SKM-1 (cell line): Measurements from ENCODE around the gene UMODL1.

ENCODE experiments used
- DNase-seq: peaks from one replicate; lab custom pipeline; 2025; ENCODE audit not compliant: unreplicated experiment; lab: John Stamatoyannopoulos, UW

UMODL1 gene

GRCh38 chr21:42079939-42080787 is 9.0 kb downstream of the UMODL1 start:
- no peak for DNase-seq

GRCh38 chr21:42080788-42081083 is 9.6 kb downstream of the UMODL1 start:
- no peak for DNase-seq

DNA sequence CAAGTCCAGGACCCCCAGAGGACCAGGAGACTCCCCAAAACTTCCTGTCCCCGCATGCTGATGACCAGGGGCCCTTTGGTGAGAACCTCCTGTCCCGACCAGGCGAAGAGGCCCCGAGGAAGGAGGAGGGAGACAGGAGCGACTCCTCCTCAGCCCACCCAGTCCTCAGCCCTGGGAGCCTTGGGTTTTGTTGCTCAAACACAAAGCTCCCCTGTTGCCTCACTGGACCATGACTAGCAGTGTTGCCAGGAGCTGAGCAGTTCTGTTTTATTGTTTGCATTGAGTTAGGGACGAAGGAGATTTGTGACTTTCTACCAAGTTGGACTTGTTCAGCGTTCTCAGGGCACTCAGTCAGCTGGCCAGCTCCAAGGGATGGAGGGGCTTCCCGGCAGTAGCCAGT is 10.0 kb downstream of the UMODL1 start:
- no peak for DNase-seq

- DNase-seq, result no peak
Observed at GRCh38 chr21:42081931-42082381, 10.8 kb downstream of the UMODL1 start.

DNA sequence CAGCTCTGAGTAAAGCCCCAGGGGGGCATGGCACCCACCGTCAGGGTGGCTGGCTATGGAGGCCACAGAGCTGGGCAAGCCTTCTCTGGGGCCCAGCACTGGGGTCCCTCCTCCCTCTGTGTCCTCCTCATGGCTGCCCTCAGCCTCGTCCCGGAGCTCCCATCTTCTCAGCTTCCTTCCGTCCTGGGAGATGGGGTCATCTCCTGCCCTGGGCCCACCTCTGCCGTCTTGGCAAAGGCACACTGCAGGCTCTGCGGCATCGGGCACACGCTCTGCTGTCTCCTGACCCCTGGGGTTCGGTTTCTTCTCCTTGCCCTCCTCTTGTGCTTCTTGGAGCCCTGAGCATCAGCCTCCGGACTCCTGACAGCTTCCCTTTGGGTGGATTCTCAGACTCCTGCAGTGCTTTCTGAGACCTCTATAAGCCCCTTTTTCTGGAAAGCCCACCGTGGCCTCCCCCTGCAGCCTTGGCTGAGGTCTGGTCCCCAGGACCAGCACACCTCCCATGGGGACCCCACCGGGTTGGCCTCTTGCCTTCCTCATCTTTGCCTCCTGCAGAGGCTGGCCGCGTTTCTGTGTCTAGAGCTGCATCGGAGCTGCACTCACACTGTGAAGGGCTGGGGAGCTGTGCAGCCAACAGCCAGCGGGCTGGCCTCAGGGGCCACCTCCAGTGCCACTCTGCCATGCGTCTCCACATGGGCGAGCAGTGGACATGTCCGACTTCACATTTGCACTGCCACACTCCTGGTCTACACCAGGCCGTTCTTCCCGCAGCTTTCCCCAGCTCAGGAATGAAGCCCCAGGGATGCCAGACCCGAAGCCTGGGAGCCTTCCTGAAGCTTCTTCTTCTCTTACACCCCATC is 11.6 kb downstream of the UMODL1 start:
- DNase-seq, result no peak

DNA sequence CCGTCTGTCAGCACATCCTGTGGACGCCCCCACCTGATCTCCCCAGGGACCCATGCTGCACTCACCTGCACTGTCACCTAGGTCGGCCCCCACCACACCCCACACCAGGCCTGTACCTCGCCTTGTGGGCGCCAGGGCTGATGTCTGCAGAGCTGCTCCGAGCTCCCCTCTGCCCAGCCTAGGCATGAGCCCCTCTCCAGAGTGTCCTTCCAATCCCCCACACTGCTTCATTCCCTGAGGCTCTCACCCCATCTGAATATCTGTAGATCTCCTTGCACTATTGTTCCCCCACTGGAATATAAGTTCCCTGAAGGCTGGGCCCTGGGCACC is 12.2 kb downstream of the UMODL1 start:
- no peak for DNase-seq

GRCh38 chr21:42084079-42084478 is 13.0 kb downstream of the UMODL1 start:
- DNase-seq, result no peak

DNA sequence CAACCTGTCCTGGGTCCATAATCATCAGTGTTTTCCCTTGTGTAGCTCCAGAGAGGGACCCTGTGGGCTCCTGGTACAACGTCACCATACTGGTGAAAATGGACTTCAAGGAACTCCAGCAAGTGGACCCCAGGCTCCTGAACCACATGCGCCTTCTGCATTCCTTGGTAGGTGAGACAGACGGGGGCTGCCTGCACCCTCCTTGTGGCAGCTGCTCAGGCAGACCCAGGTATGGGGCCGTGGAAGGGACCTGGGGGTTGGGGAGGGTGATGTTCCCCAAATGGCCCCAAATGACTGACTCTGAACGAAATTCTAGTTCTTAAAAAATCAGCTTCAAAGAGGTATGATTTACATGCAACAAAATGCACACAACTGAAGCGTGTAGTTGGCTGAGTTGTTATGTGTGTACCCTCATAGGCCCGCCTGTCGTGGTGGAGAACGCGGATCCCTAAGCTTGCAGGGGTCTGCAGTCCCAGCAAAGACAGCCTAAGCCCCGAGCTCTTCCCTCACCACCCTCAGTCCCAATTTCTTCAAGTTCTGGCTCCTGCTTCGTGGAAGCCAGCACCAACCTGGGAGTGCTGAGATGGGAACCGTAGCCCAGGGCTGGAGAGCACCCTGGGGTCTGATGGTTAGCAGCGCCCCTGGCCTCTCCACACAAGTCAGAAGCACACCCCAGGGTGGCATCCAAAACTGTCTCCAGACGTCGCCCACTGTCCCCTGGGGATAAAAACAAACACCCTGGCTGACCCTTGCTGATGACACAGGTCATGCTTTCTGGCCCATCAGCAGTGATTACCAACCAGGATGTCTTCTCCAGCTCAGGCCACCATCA is 14.3 kb downstream of the UMODL1 start:
- no peak for DNase-seq

- no peak for DNase-seq
Observed at GRCh38 chr21:42086969-42087368, 15.9 kb downstream of the UMODL1 start.

DNA sequence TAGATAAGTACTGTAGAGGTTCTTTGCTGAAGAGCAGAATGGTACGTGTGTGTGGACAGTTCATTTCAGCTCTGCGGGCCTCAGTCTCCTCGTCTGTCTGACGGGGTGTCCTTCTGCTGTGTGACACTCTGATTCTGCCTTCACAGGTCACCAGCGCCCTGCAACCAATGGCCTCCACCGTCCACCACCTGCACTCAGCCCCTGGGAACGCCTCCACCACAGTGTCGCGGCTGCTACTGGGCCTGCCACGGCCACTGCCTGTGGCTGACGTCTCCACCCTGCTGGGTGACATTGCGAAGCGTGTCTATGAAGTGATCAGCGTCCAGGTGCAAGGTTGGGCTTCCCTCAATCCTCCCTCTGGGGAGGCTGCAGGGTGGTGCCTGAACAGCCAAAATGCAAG is 17.0 kb downstream of the UMODL1 start:
- no peak for DNase-seq

GRCh38 chr21:42088658-42089057 is 17.5 kb downstream of the UMODL1 start:
- DNase-seq, result no peak

GRCh38 chr21:42089093-42089631 is 18.0 kb downstream of the UMODL1 start:
- DNase-seq, result no peak

DNA sequence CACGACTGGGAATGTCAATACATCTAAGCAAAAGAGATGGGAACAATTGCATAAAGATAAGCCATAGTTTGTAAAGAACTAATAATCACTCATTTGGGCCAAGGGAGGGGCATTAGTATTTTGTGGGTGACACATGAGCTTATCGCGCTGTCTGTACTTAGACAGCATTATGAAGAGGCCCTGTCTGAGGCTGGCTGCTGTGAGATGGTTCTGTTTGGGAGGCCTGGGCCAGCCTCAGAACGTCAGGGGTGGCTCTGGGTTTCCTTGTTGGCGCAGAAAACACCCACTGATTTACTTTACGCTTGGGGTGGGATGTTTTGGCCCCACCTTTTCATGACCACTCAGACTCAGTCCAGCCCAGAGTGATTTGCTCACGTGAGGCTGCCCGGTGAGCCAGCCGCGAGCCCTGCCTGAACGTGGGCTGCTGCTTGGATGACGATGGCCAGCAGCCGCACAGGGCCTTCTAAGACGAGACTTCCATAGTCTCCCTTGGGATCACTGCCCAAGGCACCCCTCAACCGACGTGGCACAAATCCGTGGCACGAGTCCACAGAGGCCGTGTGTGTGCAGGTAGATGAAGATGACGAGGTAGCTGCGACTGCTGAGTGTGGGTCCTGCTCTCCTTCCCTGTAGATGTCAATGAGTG is 18.7 kb downstream of the UMODL1 start:
- DNase-seq, result no peak

DNA sequence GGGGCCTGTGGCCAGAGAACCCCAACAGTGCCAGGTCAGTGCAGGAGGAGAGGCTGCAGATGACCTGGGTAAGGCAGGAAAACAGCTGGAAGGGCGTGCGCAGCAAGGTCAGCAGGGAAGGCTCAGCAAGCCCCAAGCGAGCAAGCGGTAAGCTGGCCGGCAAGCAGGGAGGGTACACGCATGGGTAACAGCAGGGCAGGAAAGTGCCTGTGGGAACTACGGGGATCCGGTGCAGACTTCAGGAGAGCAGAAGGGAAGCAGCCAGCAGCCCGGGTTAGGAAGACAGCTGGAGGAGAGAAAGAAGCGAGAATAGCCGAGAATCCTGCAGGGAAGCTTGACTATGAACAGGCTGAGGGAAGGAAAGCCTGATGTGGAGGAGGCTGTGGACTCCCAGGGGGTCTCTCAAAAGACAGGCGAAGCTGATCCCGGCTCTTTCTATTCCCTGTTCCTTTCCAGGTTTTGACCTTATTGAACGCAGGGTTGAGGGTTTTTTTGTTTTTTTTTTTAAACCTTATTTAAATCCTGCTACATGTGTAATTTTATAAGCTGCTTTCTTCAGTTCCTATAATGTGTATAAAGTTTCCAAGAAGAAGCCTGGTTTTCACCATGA is 20.9 kb downstream of the UMODL1 start:
- no peak for DNase-seq

DNA sequence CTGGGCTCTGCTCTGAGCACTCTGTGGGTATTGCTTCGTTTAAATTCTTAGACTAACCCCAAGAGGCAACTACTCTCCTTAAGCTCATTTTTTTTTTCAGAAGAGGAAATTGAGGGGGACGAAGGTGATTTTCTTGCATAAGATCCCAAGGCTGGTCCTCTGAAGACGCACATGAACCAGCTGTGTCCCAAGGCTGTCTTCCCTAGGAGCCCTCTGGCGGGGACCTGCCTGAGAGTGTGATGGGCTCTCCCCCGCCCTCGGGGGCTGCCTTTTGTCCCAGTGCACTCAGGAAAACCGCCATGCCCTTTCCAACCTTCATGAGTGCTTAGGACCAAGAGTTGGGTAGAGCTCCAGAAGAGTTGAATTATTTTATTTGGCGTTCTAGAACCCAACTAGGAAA is 21.7 kb downstream of the UMODL1 start:
- DNase-seq, result no peak

DNA sequence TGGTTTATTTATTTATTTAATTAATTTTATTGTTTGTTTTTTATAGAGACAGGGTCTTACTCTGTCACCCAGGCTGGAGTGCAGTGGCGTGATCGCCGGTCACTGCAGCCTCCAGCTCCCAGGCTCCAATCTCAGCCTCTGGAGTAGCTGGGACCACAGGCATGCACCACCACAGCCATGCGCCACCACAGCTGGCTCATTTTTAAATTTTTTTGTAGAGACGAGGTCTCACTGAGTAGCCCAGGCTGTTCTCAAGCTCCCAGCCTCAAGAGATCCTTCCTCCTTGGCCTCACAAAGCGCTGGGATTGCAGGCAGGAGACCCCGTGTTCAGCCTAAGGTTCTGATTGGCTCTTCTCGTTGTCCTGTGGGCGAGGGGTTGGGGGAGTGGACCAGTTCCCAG is 22.1 kb downstream of the UMODL1 start:
- DNase-seq, result no peak

DNA sequence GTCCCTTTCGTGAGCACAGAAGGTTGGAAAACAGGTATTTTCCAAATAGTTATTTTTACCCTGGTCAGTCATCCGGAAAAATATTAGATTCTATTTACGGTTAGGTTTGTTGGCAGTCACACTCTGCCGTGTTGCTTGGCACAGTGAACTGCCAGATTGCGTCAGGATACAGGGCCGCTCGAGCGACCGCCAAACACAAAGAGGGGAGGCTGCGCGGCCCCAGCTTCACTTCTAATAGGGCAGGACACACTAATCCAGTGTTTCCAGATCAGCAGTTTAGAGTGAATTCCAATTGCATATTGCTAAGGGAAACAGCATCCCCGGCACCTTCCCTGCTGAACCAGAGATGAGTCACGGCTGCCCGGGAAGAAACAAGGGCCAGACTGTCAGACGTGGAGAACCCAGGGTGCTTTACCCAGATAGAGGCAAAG is 22.9 kb downstream of the UMODL1 start:
- no peak for DNase-seq

DNA sequence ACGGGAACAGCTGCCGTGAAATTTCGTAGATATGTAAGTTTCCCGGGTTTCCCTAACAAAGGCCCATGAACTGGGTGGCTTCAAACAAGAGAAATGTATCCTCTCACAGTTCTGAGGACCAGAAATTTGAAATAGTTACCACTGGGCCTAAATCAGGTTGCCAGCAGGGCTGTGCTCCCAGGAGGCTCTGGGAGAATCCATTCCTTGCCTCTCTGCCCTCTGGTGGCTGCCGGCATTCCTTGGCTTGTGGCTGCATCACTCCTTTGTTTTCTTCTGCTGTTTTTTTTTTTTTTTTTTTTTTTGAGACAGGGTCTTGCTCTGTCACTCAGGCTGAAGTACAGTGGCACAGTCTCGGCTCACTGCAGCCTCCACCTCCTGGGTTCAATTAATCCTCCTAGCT is 23.7 kb downstream of the UMODL1 start:
- no peak for DNase-seq

- DNase-seq, result no peak
Observed at GRCh38 chr21:42095581-42095980, 24.5 kb downstream of the UMODL1 start.

DNA sequence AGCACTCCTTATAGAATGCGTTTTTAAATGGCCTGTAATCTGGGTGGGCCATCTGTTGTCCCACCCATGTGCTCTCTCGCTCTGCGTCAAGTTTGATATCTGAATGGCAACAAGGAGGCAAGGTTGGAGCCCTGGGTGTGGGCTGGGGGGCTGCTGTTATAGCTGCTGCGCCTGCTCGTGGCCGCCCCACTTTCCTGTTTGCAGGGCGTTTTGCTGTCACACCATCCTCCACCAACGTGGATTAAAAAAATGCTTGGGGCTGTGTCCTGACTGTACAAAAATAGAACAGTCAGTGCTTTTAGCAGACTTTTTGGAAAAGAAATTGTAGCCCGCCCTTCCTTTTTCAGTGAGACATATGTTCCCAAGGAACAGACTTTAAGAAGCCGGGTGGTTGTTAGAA is 25.4 kb downstream of the UMODL1 start:
- no peak for DNase-seq
